D721Med (cell line): ENCODE results near the gene LRRC56.

ENCODE experiments used
- DNase-seq: peaks from one replicate; pipeline ENCODE4 v3.0.0; 2011; ENCODE audit warnings: low spot score; ENCODE audit not compliant: insufficient read length
- FAIRE-seq: peaks from 2 replicates; lab custom pipeline; 2011; peaks lifted over from hg19 to GRCh38; lab: Jason Lieb, UNC
- TF ChIP-seq, protein P1 (sequence below): IDR thresholded peaks from 2 replicates; pipeline ENCODE4 v1.5.1; 2012; ENCODE audit warnings: mild to moderate bottlenecking, control low read depth; ENCODE audit not compliant: insufficient read depth; ENCODE audit errors: missing control alignments

LRRC56 gene

GRCh38 chr11:584287-584686 lies 47.0 kb downstream of the LRRC56 start:
- TF ChIP-seq, protein P1, sequence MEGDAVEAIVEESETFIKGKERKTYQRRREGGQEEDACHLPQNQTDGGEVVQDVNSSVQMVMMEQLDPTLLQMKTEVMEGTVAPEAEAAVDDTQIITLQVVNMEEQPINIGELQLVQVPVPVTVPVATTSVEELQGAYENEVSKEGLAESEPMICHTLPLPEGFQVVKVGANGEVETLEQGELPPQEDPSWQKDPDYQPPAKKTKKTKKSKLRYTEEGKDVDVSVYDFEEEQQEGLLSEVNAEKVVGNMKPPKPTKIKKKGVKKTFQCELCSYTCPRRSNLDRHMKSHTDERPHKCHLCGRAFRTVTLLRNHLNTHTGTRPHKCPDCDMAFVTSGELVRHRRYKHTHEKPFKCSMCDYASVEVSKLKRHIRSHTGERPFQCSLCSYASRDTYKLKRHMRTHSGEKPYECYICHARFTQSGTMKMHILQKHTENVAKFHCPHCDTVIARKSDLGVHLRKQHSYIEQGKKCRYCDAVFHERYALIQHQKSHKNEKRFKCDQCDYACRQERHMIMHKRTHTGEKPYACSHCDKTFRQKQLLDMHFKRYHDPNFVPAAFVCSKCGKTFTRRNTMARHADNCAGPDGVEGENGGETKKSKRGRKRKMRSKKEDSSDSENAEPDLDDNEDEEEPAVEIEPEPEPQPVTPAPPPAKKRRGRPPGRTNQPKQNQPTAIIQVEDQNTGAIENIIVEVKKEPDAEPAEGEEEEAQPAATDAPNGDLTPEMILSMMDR, result no peak
- DNase-seq, result no peak
- FAIRE-seq, result no peak

DNA sequence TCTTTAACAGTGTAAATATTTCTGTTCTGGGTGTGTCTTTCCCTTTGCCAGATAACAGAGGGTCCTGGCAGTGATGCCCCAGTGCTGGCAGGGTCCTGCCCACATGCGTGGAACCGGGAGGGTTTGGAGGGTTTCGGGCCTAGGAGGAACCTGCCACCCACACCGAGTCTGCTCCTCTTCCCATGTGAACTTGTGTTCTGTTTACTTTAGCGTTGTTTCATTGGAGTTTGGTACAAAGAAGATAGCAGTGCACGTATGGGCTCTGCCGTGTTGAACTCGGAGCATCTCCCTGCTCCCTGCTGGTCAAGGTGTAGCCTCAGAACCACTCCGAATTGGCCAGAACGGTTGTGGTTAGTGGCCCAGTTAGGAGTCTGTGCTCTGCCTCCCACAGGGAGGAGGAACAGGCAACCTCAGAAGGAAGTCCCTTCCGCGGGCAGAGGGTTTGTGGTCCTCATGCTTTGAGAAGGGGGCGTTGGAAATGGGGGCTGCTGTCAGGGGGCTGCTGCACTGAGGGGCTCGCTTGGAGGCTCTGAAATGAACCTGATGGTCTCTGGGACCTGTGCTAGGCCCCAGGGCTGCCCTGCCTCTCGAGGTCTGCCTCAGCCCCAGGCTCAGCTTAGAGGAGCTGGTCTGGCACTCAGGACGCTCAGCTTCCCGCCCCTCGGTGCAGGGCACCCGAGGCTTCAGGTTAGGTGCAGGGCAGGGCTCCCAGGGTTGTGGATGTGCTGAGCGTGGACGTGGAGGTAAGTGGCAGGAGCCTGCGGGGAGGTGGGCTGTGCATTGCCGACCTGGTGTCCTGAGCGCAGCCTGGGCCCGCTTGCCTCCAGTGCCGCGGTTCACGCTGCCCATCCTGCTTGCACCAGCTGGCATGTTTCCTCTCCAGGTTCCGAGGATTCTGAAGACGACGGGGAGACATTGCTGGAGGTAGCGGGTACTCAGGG lies 49.3 kb downstream of the LRRC56 start:
- DNase-seq (no peak), FAIRE-seq (no peak)
- TF ChIP-seq, protein P1, result no peak

DNA sequence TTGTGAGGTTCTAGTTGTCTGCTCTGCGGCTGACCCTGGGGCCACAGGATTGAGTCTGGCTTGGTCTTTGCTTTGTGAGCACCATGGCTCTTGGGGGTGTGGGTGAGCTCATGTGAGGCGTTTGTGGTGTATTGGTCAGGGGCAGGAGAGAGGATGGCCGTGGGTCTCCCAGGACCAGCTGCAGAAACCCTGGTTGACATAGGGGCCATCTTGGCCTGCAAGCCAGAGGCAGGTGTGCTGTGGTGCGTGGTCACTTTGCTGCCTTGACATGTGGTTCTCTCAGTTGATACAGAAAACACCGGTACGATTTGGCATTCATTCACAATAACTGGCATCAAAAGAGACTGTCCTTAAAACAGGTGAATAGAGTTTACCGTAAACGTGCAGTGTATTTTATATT lies 50.2 kb downstream of the LRRC56 start:
- no peak for FAIRE-seq
- TF ChIP-seq, protein P1, result no peak
- no peak for DNase-seq

GRCh38 chr11:587978-588380 lies 50.7 kb downstream of the LRRC56 start:
- DNase-seq (no peak), FAIRE-seq (no peak)
- TF ChIP-seq, protein P1, result no peak

- TF ChIP-seq, protein P1, result no peak
- no peak for FAIRE-seq
- DNase-seq, result no peak
Observed at GRCh38 chr11:589798-590197, 52.5 kb downstream of the LRRC56 start.

- TF ChIP-seq, protein P1, result no peak
- no peak for DNase-seq
- FAIRE-seq, result no peak
Observed at GRCh38 chr11:590997-591396, 53.7 kb downstream of the LRRC56 start.

DNA sequence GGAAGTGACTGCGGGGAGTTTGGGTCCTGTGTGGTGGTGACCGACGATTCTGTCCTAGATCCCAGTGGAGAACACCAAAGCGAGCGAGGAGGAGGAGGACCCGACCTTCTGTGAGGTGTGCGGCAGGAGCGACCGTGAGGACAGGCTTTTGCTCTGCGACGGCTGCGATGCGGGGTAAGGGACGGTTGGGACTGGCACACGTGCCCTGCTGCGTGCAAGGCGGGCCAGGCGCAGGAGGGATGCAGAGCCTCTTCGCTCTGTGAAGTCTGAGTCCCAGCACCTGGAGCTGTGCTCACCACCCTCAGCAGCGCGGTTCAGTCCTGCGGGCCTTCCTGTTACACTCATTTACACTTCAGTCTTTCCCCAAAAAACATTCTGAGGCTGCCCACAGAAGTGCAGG lies 55.2 kb downstream of the LRRC56 start:
- FAIRE-seq (no peak), DNase-seq (no peak)
- TF ChIP-seq, protein P1, result no peak
